Glutamatergic neuron (in vitro differentiated cells): Measurements from ENCODE around the gene ZSCAN16. TPM values are rescaled to one million over a fixed set of nuclear protein-coding genes. Genes with fewer than 3 reads are reported as not detected.
"Not testable (repeated sequence)": the region's sequence is repeated elsewhere in the genome, so short reads cannot be mapped to it uniquely, and the experiment has no call there.

Source experiments
- DNase-seq: peaks from one replicate; pipeline ENCODE4 v3.0.0; 2022
- H3K27ac Mint-ChIP-seq: one replicate; pipeline ENCODE4 v1.8.0; 2020; ENCODE audit warnings: mild to moderate bottlenecking, mixed read lengths, inconsistent platforms; ENCODE audit not compliant: unreplicated experiment
- H3K27me3 Mint-ChIP-seq: one replicate; pipeline ENCODE4 v1.8.0; 2020; ENCODE audit warnings: mild to moderate bottlenecking, moderate library complexity, mixed read lengths, inconsistent platforms; ENCODE audit not compliant: unreplicated experiment
- H3K36me3 Mint-ChIP-seq: one replicate; pipeline ENCODE4 v1.8.0; 2020; ENCODE audit warnings: mild to moderate bottlenecking, mixed read lengths, inconsistent platforms; ENCODE audit not compliant: unreplicated experiment
- H3K4me1 Mint-ChIP-seq: one replicate; pipeline ENCODE4 v1.8.0; 2020; ENCODE audit warnings: mild to moderate bottlenecking, low read depth, mixed read lengths, inconsistent platforms; ENCODE audit not compliant: unreplicated experiment
- H3K4me3 Mint-ChIP-seq: one replicate; pipeline ENCODE4 v1.8.0; 2020; ENCODE audit warnings: mild to moderate bottlenecking, mixed read lengths, inconsistent platforms; ENCODE audit not compliant: unreplicated experiment
- H3K9me3 Mint-ChIP-seq: one replicate; pipeline ENCODE4 v1.8.0; 2020; ENCODE audit warnings: mild to moderate bottlenecking, moderate library complexity, mixed read lengths, inconsistent platforms; ENCODE audit not compliant: unreplicated experiment
- CTCF ChIP-seq: fragments of 200-600 bp; sonication (generic); IDR thresholded peaks from one replicate; pipeline ENCODE4 v1.5.0; 2021; ENCODE audit not compliant: partially characterized antibody, unreplicated experiment
- total RNA-seq: library from RNA; stranded (reverse); fragmentation: NEBNext Ultra II Directional; extraction: Animal tissue kit (Norgen Biotek cat#: 25700); gene quantifications from one replicate; pipeline ENCODE4 v1.2.1, GENCODE V29; 2021; ENCODE audit not compliant: unreplicated experiment

ZSCAN16 gene
- total RNA-seq, 1 donor from 2014 or later: 20.0 TPM

GRCh38 chr6:28081486-28081751, 43.0 kb upstream of the ZSCAN16 start:
- no peaks in the 10 kb centered on the region for H3K36me3 Mint-ChIP-seq
- TF ChIP-seq CTCF: no peak
- peak overlapping the region; percentile 91 for H3K27ac Mint-ChIP-seq
- peaks cover 7% of the 10 kb centered on the region for H3K9me3 Mint-ChIP-seq
- DNase-seq: no peak
- H3K27me3 Mint-ChIP-seq: peaks cover 10% of the 10 kb centered on the region
- peak overlapping the region; percentile 95 for H3K4me3 Mint-ChIP-seq
- peaks cover 9% of the 10 kb centered on the region for H3K4me1 Mint-ChIP-seq

GRCh38 chr6:28082939-28083338, 41.5 kb upstream of the ZSCAN16 start:
- no peak overlapping the region for H3K27ac Mint-ChIP-seq
- TF ChIP-seq CTCF: no peak
- H3K4me1 Mint-ChIP-seq: peaks cover 9% of the 10 kb centered on the region
- no peaks in the 10 kb centered on the region for H3K36me3 Mint-ChIP-seq
- H3K27me3 Mint-ChIP-seq: peaks cover 11% of the 10 kb centered on the region
- DNase-seq: no peak
- no peak overlapping the region for H3K4me3 Mint-ChIP-seq
- peaks cover 7% of the 10 kb centered on the region for H3K9me3 Mint-ChIP-seq

GRCh38 chr6:28089054-28089453, 35.4 kb upstream of the ZSCAN16 start:
- no peak overlapping the region for H3K27ac Mint-ChIP-seq
- DNase-seq: no peak
- peaks cover 8% of the 10 kb centered on the region for H3K36me3 Mint-ChIP-seq
- peaks cover 4% of the 10 kb centered on the region for H3K27me3 Mint-ChIP-seq
- peaks cover 2% of the 10 kb centered on the region for H3K9me3 Mint-ChIP-seq
- no peaks in the 10 kb centered on the region for H3K4me1 Mint-ChIP-seq
- TF ChIP-seq CTCF: no peak
- no peak overlapping the region for H3K4me3 Mint-ChIP-seq

- Mint-ChIP-seq H3K9me3 (no peaks in the 10 kb centered on the region), H3K4me3 (no peak overlapping the region), H3K4me1 (no peaks in the 10 kb centered on the region), H3K27ac (no peak overlapping the region), H3K36me3 (peaks cover 8% of the 10 kb centered on the region), H3K27me3 (peaks cover 2% of the 10 kb centered on the region)
- no peak for TF ChIP-seq CTCF
- DNase-seq: no peak
Observed at GRCh38 chr6:28090917-28091586, 33.4 kb upstream of the ZSCAN16 start.

GRCh38 chr6:28102222-28102621, 22.2 kb upstream of the ZSCAN16 start:
- not testable (repeated sequence) for DNase-seq, H3K4me1 Mint-ChIP-seq, H3K9me3 Mint-ChIP-seq, H3K27me3 Mint-ChIP-seq, H3K4me3 Mint-ChIP-seq, H3K36me3 Mint-ChIP-seq, H3K27ac Mint-ChIP-seq

- H3K36me3 Mint-ChIP-seq, H3K4me1 Mint-ChIP-seq, H3K27me3 Mint-ChIP-seq, DNase-seq, H3K27ac Mint-ChIP-seq, H3K9me3 Mint-ChIP-seq, H3K4me3 Mint-ChIP-seq: not testable (repeated sequence)
Observed at GRCh38 chr6:28102699-28103098, 21.7 kb upstream of the ZSCAN16 start.
